GM12878 (cell line): Measurements from ENCODE around the gene OGFR. TPM values are rescaled to one million over a fixed set of nuclear protein-coding genes. Genes with fewer than 3 reads are reported as not detected.

Source experiments
- MTA2 ChIP-seq: fragments of 450-650 bp; IDR thresholded peaks from 2 replicates; pipeline ENCODE4 v1.6.1; 2016; ENCODE audit warnings: low read depth, mild to moderate bottlenecking, moderate library complexity
- POU2F2 ChIP-seq: IDR thresholded peaks from 3 replicates; pipeline ENCODE4 v1.6.1; 2011; ENCODE audit warnings: low read depth, mild to moderate bottlenecking, low read length, borderline replicate concordance
- polyA plus RNA-seq, 11 experiments: library from polyadenylated mRNA; depleted of rRNA in 4 of 11; unstranded in 6 of 11; stranded (reverse) in 5 of 11; fragments of >200 nt; fragmentation: Nextera tagmentation in 4 of 11; fragmentation: Illumina TruSeq in 1 of 11; extraction: Ambion mirVana in 4 of 11; extraction: Trizol in 1 of 11; gene quantifications; 1 replicate in 1 of 11; 2 replicates in 10 of 11; pipeline versions ENCODE4 v1.2.1 to v1.2.3, GENCODE V29; 2011 to 2016; ENCODE audit warnings: inconsistent platforms in 2 of 11, missing spikeins in 2 of 11, low read depth in 1 of 11
- total RNA-seq, 4 experiments: library from RNA; depleted of rRNA in 3 of 4; stranded (reverse); fragments of >200 nt in 3 of 4; fragmentation: Illumina TruSeq in 1 of 4; extraction: Trizol in 1 of 4; gene quantifications; 2 replicates each; pipeline versions ENCODE4 v1.2.1 to v1.2.3, GENCODE V29; 2013 to 2021
- TF ChIP-seq, protein P1 (sequence below): fragments of 450-650 bp; IDR thresholded peaks from 2 replicates; pipeline ENCODE4 v1.6.1; 2016; ENCODE audit warnings: mild to moderate bottlenecking, moderate library complexity, borderline replicate concordance
- TF ChIP-seq, protein P2 (sequence below): fragments of 450-650 bp; IDR thresholded peaks from 2 replicates; pipeline ENCODE4 v1.6.1; 2016; ENCODE audit warnings: mild to moderate bottlenecking
- TF ChIP-seq, protein P3 (sequence below): fragments of 450-650 bp; IDR thresholded peaks from 2 replicates; pipeline ENCODE4 v1.6.1; 2018; ENCODE audit warnings: borderline replicate concordance, mild to moderate bottlenecking; ENCODE audit not compliant: partially characterized antibody

OGFR gene
- total and polyA plus RNA-seq, 10 of the 15 experiments (the other 5 are each of a cell fraction or from before 2014, with no cell fraction given): 0.72 to 62.1 (median 27.3) TPM

DNA sequence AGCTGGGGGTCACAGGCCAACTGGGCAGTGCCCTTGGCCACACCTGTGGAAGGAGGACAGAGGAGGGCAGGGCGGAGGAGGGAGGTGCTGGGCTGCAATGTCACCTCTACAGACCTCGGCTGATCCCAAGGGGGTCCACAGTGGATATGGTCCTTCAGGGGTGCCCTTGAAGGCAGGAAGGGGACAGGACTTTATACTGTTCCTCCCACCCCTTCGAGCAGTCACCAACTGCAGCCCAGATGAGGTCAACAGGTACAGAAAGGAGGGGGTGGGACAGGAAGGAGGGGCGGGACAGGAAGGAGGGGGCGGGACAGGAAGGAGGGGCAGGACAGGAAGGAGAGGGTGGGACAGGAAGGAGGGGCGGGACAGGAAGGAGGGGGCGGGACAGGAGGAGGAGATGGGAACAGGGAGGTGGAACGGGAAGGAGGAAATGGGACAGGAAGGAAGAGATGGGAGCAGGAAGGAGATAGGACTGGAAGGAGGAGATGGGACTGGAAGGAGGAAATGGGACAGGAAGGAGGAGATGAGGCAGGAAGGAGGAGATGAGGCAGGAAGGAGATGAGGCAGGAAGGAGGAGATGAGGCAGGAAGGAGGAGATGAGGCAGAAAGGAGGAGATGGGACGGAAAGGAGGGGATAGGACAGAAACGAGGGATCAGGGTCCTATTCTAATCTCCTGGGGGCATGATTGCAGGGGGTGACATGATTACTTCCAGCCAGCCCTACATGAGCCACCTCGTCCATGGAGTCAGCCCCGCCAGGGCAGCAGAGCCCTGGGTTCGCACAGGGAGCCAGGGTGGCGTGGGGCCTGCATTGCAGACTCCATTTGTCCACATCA is 27.7 kb upstream of the OGFR start (continued):
- TF ChIP-seq, protein P1, sequence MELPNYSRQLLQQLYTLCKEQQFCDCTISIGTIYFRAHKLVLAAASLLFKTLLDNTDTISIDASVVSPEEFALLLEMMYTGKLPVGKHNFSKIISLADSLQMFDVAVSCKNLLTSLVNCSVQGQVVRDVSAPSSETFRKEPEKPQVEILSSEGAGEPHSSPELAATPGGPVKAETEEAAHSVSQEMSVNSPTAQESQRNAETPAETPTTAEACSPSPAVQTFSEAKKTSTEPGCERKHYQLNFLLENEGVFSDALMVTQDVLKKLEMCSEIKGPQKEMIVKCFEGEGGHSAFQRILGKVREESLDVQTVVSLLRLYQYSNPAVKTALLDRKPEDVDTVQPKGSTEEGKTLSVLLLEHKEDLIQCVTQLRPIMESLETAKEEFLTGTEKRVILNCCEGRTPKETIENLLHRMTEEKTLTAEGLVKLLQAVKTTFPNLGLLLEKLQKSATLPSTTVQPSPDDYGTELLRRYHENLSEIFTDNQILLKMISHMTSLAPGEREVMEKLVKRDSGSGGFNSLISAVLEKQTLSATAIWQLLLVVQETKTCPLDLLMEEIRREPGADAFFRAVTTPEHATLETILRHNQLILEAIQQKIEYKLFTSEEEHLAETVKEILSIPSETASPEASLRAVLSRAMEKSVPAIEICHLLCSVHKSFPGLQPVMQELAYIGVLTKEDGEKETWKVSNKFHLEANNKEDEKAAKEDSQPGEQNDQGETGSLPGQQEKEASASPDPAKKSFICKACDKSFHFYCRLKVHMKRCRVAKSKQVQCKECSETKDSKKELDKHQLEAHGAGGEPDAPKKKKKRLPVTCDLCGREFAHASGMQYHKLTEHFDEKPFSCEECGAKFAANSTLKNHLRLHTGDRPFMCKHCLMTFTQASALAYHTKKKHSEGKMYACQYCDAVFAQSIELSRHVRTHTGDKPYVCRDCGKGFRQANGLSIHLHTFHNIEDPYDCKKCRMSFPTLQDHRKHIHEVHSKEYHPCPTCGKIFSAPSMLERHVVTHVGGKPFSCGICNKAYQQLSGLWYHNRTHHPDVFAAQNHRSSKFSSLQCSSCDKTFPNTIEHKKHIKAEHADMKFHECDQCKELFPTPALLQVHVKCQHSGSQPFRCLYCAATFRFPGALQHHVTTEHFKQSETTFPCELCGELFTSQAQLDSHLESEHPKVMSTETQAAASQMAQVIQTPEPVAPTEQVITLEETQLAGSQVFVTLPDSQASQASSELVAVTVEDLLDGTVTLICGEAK: 0 out of 2 replicates have a peak, but pooled peaks have one; percentile 14
- TF ChIP-seq POU2F2 (no peak), MTA2 (no peak)
- TF ChIP-seq, protein P2, sequence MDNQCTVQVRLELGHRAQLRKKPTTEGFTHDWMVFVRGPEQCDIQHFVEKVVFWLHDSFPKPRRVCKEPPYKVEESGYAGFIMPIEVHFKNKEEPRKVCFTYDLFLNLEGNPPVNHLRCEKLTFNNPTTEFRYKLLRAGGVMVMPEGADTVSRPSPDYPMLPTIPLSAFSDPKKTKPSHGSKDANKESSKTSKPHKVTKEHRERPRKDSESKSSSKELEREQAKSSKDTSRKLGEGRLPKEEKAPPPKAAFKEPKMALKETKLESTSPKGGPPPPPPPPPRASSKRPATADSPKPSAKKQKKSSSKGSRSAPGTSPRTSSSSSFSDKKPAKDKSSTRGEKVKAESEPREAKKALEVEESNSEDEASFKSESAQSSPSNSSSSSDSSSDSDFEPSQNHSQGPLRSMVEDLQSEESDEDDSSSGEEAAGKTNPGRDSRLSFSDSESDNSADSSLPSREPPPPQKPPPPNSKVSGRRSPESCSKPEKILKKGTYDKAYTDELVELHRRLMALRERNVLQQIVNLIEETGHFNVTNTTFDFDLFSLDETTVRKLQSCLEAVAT: no peak
- TF ChIP-seq, protein P3, sequence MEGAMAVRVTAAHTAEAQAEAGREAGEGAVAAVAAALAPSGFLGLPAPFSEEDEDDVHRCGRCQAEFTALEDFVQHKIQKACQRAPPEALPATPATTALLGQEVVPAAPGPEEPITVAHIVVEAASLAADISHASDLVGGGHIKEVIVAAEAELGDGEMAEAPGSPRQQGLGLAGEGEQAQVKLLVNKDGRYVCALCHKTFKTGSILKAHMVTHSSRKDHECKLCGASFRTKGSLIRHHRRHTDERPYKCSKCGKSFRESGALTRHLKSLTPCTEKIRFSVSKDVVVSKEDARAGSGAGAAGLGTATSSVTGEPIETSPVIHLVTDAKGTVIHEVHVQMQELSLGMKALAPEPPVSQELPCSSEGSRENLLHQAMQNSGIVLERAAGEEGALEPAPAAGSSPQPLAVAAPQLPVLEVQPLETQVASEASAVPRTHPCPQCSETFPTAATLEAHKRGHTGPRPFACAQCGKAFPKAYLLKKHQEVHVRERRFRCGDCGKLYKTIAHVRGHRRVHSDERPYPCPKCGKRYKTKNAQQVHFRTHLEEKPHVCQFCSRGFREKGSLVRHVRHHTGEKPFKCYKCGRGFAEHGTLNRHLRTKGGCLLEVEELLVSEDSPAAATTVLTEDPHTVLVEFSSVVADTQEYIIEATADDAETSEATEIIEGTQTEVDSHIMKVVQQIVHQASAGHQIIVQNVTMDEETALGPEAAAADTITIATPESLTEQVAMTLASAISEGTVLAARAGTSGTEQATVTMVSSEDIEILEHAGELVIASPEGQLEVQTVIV: no peak
